K562 (cell line): ENCODE results near the gene RAB5A. TPM values are rescaled to one million over a fixed set of nuclear protein-coding genes. Genes with fewer than 3 reads are reported as not detected.

ENCODE experiments used
- ARID4B ChIP-seq: sonication (generic); formaldehyde crosslinking; IDR thresholded peaks from 2 replicates; pipeline ENCODE4 v1.8.0; 2022; ENCODE audit warnings: mild to moderate bottlenecking, missing genetic modification reagents
- BRD9 ChIP-seq: fragments of 450-650 bp; IDR thresholded peaks from 2 replicates; pipeline ENCODE4 v1.6.1; 2018; ENCODE audit warnings: low read depth; ENCODE audit not compliant: partially characterized antibody
- CREB1 ChIP-seq, 2 experiments: sonication (generic) in 1 of 2; formaldehyde crosslinking in 1 of 2; IDR thresholded peaks; 2 replicates each; pipeline versions ENCODE4 v1.6.1 to v1.8.0; 2012 to 2022; ENCODE audit warnings: inconsistent platforms in 1 of 2, mild to moderate bottlenecking in 1 of 2, missing genetic modification reagents in 1 of 2, moderate library complexity in 1 of 2
- FOXA1 ChIP-seq: fragments of 450-650 bp; IDR thresholded peaks from 2 replicates; pipeline ENCODE4 v1.6.1; 2016; ENCODE audit warnings: mild to moderate bottlenecking, borderline replicate concordance
- HES1 ChIP-seq: fragments of 450-650 bp; IDR thresholded peaks from 2 replicates; pipeline ENCODE4 v1.6.1; 2016; ENCODE audit warnings: low read depth, mild to moderate bottlenecking, moderate library complexity
- HNRNPUL1 ChIP-seq: fragments of 200-400 bp; formaldehyde crosslinking; IDR thresholded peaks from 2 replicates; pipeline ENCODE4 v1.6.1; 2017; ENCODE audit warnings: low read length
- ILK ChIP-seq: fragments of 450-650 bp; IDR thresholded peaks from 2 replicates; pipeline ENCODE4 v1.6.1; 2016; ENCODE audit warnings: missing genetic modification characterization, low read depth, mild to moderate bottlenecking, missing compliant biosample characterization, moderate library complexity, borderline replicate concordance
- KLF13 ChIP-seq: fragments of 450-650 bp; IDR thresholded peaks from 2 replicates; pipeline ENCODE4 v1.6.1; 2016; ENCODE audit warnings: missing genetic modification characterization, low read depth, mild to moderate bottlenecking, missing compliant biosample characterization, moderate library complexity, borderline replicate concordance
- RFX1 ChIP-seq: fragments of 450-650 bp; IDR thresholded peaks from 2 replicates; pipeline ENCODE4 v1.6.1; 2016; ENCODE audit warnings: mild to moderate bottlenecking, moderate library complexity
- SLC30A9 ChIP-seq: fragments of 250-450 bp; sonication (Bioruptor Pico); IDR thresholded peaks from 2 replicates; pipeline ENCODE4 v1.8.0; 2022; ENCODE audit warnings: mild to moderate bottlenecking, moderate library complexity
- SMAD1 ChIP-seq: fragments of 150-350 bp; IDR thresholded peaks from 2 replicates; pipeline ENCODE4 v1.6.1; 2014; ENCODE audit warnings: low read length, low read depth; ENCODE audit not compliant: partially characterized antibody
- SMARCA5 ChIP-seq: fragments of 450-650 bp; IDR thresholded peaks from 2 replicates; pipeline ENCODE4 v1.6.1; 2016
- SMC3 ChIP-seq: conservative IDR thresholded peaks from 2 replicates; pipeline ENCODE4 v1.6.1; 2011; ENCODE audit warnings: low read depth, low read length, improper control_type of control experiment; ENCODE audit not compliant: insufficient read depth
- SOX6 ChIP-seq: fragments of 450-650 bp; IDR thresholded peaks from 2 replicates; pipeline ENCODE4 v1.6.1; 2014; ENCODE audit warnings: mild to moderate bottlenecking
- ZNF134 ChIP-seq: fragments of 250-450 bp; sonication (Bioruptor Pico); conservative IDR thresholded peaks from 2 replicates; pipeline ENCODE4 v1.4.0; 2020
- ZNF24 ChIP-seq: fragments of 450-650 bp; IDR thresholded peaks from 2 replicates; pipeline ENCODE4 v1.6.1; 2016
- polyA plus RNA-seq, 8 experiments: library from polyadenylated mRNA; depleted of rRNA in 4 of 8; stranded (reverse) in 5 of 8; unstranded in 3 of 8; fragments of >200 nt; fragmentation: Nextera tagmentation in 2 of 8; fragmentation: Illumina TruSeq in 1 of 8; extraction: Ambion mirVana in 2 of 8; extraction: Trizol in 1 of 8; gene quantifications; 2 replicates each; pipeline versions ENCODE4 v1.2.1 to v1.2.3, GENCODE V29; 2011 to 2014; ENCODE audit warnings: inconsistent platforms in 1 of 8, missing spikeins in 1 of 8
- total RNA-seq, 7 experiments: library from RNA; depleted of rRNA in 6 of 7; stranded (reverse); fragments of >200 nt in 6 of 7; fragmentation: Illumina TruSeq in 2 of 7; extraction: Trizol in 2 of 7; gene quantifications; 2 replicates each; pipeline versions ENCODE4 v1.2.1 to v1.2.3, GENCODE V29; 2011 to 2021; ENCODE audit warnings: low replicate concordance in 1 of 7
- TF ChIP-seq, protein P1 (sequence below): sonication (generic); formaldehyde crosslinking; IDR thresholded peaks from 2 replicates; pipeline ENCODE4 v1.8.0; 2022; ENCODE audit warnings: mild to moderate bottlenecking, missing genetic modification reagents
- TF ChIP-seq, protein P2 (sequence below): fragments of 200-800 bp; sonication (Bioruptor generic); IDR thresholded peaks from 2 replicates; pipeline ENCODE4 v1.6.1; 2017; ENCODE audit warnings: missing genetic modification characterization, missing compliant biosample characterization
- TF ChIP-seq, protein P3 (sequence below): fragments of 450-650 bp; formaldehyde crosslinking; IDR thresholded peaks from 2 replicates; pipeline ENCODE4 v1.4.0; 2020; ENCODE audit warnings: mild to moderate bottlenecking, moderate library complexity

RAB5A gene
- total and polyA plus RNA-seq, 9 of the 15 experiments (the other 6 are each of a cell fraction or from before 2014, with no cell fraction given), result 28.3 to 64.2 (median 49.0) TPM

- TF ChIP-seq, protein P1, sequence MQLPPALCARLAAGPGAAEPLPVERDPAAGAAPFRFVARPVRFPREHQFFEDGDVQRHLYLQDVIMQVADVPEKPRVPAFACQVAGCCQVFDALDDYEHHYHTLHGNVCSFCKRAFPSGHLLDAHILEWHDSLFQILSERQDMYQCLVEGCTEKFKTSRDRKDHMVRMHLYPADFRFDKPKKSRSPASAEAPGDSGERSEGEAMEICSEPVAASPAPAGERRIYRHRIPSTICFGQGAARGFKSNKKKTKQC, result no peak
- TF ChIP-seq ZNF134 (no peak), BRD9 (peak; percentile 77), HES1 (no peak; the same call in 1 of the 2 replicates), ILK (tag) (no peak), RFX1 (peak; percentile 95), HNRNPUL1 (no peak), SOX6 (no peak), SMAD1 (no peak), KLF13 (no peak), FOXA1 (no peak), SLC30A9 (CRISPR knock-in tag) (no peak), ZNF24 (no peak), ARID4B (CRISPR knock-in tag) (no peak), CREB1 (IDR thresholded peaks at IDR 0.05) (no peak), CREB1 (CRISPR knock-in tag; IDR thresholded peaks at IDR 0.05) (no peak), SMC3 (no peak), SMARCA5 (0 out of 2 replicates have a peak, but pooled peaks have one; percentile 65)
- TF ChIP-seq, protein P2, sequence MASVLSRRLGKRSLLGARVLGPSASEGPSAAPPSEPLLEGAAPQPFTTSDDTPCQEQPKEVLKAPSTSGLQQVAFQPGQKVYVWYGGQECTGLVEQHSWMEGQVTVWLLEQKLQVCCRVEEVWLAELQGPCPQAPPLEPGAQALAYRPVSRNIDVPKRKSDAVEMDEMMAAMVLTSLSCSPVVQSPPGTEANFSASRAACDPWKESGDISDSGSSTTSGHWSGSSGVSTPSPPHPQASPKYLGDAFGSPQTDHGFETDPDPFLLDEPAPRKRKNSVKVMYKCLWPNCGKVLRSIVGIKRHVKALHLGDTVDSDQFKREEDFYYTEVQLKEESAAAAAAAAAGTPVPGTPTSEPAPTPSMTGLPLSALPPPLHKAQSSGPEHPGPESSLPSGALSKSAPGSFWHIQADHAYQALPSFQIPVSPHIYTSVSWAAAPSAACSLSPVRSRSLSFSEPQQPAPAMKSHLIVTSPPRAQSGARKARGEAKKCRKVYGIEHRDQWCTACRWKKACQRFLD, result no peak
- TF ChIP-seq, protein P3, sequence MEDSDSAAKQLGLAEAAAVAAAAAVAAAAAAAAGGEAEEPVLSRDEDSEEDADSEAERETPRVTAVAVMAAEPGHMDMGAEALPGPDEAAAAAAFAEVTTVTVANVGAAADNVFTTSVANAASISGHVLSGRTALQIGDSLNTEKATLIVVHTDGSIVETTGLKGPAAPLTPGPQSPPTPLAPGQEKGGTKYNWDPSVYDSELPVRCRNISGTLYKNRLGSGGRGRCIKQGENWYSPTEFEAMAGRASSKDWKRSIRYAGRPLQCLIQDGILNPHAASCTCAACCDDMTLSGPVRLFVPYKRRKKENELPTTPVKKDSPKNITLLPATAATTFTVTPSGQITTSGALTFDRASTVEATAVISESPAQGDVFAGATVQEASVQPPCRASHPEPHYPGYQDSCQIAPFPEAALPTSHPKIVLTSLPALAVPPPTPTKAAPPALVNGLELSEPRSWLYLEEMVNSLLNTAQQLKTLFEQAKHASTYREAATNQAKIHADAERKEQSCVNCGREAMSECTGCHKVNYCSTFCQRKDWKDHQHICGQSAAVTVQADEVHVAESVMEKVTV (CRISPR knock-in tag), result no peak
Measured at GRCh38 chr3:19934098-19934566, 12.8 kb upstream of the RAB5A start, which contains the start of gene EFHB (continued).
